NCI-H2227 treated with DMSO at 0.1 percent for 48 hours (cell line): Measurements from ENCODE around the gene TMCC2.

Experiments used
- DNase-seq: peaks from one replicate; lab custom pipeline; 2025; lab: John Stamatoyannopoulos, UW

The TMCC2 gene

GRCh38 chr1:205239078-205239477, 11.3 kb downstream of the TMCC2 start:
- DNase-seq: no peak

DNA sequence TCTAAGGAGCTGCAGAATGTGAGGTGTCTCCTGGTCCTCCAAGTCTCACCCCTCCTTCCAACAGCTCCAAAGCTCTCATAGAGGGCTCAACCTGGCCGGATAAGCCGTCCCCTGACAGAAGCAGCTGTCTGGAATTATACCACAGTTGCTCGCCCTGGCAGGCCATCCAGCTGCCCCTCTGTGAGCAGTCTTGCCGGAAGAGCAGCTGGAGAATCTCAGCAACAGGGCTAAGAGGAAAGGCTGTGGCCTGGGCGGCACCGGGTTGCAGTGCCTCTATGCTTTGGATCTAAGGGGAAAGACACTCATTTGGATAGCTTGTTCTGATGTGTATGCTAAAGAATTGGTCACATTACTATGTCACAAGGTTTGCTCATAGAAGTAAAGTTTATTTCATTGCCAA, 12.4 kb downstream of the TMCC2 start:
- DNase-seq: no peak

GRCh38 chr1:205240569-205240968, 12.8 kb downstream of the TMCC2 start:
- DNase-seq: no peak

GRCh38 chr1:205241366-205242030, 13.8 kb downstream of the TMCC2 start:
- no peak for DNase-seq

DNA sequence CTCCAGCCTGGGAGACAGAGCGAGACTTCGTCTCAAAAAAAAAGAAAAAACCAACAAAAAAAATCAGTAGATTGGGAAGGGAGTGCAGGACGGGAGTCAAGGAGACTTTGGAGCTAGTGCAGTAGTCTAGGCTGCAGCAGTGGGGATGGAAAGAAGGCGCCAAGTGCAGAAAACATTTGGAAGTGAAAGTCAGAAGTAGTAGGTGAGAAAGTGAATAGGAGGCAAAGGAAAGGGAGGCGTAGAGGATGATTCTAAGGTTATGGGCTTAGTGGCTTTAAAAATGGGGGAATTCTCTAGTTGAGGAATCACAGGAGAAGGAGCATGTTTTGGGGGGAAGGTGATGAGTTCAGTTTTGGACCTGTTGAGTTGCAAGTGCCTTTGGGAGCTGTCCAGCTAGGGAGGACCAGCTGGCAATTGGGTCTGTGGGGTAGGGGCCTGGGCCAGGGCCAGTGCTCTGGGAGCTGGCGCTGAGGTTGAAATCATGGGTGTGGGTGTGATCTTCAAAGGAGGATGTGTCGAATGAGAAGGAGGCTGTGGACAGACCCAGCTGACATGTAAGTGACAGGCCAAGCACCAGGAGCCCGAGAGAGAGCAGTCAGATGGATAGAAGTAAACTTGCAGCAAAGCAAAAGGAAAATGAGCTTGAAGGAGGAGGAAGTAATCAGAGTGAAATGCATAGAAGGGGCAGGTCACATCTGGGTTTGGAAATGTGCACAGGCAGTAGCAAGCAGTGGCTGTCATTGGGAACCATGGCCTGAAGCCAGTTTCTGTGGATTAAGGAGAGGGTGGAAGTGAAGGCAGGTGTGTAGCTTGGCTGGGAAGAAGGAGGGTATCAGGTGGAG, 15.8 kb downstream of the TMCC2 start:
- DNase-seq: no peak

GRCh38 chr1:205244384-205244783, 16.6 kb downstream of the TMCC2 start:
- DNase-seq: no peak

GRCh38 chr1:205245096-205245495, 17.4 kb downstream of the TMCC2 start:
- no peak for DNase-seq

- no peak for DNase-seq
These were observed 18.8 kb downstream of the TMCC2 start for GRCh38 chr1:205246351-205247119.

- DNase-seq: no peak
These were observed 19.6 kb downstream of the TMCC2 start for GRCh38 chr1:205247130-205247921.

DNA sequence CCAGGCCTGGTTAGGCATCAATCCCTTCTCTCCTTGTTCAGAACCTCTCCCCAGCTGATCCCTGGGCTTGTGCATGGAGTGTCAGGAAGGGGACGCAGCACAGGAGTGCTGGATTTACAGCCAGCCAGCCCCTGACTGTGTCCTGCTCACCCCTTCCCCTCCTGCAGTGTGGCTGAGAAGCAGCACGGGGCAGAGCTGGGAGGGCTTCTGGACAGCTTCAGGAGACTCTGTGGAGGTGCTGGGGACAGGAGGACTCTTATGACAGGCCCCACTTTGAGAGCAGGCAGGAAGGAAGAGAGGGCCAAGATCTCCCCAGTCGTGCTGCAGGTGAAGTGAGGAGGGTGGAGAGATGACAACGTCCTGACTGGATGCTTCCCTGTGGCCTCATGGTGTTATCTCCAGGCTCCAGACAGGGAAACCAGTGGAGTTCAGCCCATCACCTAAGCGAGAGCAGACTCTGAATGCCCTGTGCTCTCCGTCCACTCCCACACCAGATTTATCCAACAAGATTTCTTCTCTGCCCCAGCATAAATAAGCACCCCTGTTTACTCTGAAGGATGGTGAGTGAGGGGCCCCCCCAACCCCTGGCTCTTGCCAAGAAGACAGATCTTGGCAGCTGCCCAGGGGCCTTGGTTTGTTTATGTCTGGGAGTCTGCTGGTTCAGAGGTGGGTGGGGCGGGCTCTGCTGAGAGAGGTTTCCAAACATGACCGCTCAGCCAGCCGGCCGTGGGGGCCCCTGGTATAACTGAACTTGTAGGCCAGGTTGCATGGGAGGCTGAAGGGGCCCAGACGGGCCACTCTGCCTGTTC, 21.3 kb downstream of the TMCC2 start:
- no peak for DNase-seq

DNA sequence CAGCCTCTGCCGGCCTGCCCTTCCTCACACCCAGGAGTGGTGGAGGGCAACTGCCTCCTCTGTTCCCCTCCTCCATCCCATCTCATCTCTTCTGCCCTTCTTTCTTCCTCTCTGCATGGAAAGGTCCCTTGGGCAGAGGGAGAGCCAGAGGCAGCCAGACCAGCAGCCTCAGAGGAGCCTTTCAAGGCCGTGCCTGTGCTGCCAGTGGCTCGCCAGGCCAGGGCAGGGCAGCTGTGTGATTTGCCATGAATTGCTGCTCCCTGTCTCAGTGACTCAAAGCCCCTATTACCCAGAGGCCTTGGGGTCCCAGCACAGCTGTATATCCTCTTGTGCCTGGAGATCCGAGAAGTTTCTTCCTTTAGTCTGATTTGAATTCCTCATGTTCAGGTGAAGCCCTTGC, 21.9 kb downstream of the TMCC2 start:
- no peak for DNase-seq

DNA sequence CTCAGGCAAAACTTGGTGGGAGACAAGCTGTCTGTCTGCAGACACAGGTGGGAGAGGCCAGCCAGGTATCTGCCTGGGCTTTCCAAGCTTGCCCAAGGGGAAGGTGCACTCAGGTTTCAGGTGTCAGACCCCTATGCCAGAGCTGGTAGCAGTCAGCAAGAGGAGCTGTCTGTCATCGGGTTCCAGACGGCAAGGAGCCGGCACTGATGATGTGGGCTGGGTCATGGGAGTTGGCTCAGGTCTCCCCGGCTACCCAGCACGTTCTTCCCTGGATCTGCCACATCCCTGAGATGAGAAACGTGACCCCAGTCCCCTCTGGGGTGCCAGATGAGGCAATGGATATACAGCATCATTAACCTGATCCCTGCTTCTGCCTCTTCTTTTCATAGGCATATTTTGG, 23.0 kb downstream of the TMCC2 start:
- no peak for DNase-seq

GRCh38 chr1:205251576-205251975, 23.8 kb downstream of the TMCC2 start:
- DNase-seq: no peak

DNA sequence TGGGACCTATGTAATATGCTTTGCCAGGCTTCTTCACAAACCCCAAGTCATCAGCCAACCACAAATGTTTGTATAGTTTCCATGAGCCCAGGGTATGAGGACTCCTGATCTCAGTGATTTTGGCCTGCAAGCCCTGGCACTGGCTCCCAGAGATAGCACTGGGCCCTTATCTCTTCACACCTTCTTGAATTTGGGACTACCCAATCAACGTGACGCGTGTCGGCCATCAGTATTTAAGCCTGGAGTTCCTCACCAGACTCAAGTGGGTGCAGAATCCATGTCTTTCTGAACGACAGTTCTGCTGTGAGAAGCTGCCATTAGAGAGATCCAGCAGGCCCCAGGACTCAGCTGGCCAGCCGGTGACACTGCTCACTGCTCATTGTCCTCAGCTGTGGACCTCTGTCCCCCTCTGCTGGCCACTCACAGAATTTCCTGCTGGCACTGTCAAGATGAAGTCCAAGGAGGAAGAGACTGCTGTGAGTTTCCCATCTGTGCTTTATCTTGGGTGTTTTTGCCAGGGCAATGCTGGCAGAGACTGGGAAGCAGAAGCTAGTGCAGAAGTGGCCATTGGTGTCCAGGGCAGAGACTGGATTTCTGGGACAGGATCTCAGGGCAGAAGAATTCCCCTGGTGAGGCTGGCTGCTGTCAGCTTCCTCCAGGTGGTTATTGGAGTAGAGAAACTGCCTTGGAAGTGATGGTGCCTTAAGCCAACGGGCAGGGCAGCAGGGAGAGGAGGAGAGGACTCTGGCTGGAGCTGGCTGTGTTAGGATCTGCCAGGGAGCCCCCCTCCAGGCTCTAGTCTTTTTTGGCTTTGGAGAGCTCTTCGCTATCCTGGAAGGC, 28.4 kb downstream of the TMCC2 start:
- peak; percentile 83 for DNase-seq

DNA sequence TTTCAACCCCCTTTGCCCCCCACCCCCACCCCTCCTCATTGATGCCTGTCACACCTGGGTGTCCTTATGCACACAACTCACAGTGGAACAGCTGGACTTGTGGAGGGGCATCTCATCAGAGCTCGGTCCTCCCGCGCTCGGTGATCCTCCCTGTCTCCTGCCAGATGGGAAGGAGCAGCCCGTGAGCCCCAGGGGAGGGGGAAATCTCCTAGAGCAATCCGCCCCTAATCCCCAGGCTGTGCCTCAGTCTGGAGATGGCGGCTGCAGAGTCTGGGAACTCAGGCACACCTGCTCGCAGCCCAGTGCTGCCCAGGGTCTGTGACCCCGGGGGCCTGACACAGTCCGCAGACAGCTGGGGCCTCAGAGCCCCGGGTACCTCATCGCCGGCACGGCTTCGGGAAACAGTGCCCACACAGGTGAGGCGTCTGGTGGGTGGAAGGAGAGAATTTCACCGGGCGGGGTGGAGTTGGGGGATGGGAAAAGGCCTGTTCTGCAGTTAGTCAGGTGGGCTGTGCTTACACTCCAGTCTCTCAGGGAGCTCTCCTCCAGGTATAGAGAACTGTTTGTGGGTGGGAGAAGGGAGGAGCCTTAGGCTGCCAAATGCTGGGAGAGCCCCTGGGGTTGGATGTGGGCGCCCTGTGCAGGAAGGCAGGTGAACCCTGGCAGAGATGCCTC, 29.3 kb downstream of the TMCC2 start:
- DNase-seq: no peak

DNA sequence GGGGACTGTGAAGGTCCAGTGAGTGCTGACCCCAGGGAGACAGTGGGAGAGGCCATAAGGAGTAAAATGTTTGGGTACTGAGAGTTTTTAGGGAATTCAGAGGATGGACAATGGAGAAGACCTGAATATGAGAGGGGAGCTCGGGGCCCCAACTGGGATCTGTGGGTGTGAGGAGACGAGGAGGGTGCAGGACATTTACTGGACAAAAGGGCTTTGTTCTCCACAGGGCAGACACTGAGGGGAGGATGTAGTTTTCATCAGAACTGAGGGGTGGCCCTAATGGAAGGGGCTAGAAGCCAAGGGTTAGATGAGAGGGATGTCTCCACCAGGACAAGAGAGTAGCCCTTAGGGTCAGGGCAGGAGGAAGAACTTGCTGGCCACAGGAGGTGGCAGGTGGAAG, 30.0 kb downstream of the TMCC2 start:
- no peak for DNase-seq

DNA sequence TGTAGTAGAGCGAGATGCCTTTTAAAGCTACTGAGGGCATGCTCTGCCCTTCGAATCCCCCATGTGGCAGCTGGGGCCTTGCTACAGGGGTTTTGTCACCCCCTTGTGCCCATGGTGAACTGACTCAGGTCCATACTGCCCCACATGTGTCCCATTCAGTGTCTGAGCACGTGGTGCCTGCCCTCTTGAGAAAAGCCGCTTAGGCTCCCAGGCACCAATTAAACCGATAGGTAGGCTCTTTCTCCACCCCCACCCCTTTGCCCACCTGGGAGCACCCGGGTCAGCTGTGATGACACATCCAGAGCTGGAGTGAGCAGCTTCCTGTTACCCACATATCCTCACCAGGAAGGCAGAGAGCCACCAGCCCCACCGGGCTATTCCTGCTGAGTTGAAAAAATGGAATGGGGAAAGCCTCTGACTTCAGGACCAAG, 30.5 kb downstream of the TMCC2 start:
- no peak for DNase-seq

DNA sequence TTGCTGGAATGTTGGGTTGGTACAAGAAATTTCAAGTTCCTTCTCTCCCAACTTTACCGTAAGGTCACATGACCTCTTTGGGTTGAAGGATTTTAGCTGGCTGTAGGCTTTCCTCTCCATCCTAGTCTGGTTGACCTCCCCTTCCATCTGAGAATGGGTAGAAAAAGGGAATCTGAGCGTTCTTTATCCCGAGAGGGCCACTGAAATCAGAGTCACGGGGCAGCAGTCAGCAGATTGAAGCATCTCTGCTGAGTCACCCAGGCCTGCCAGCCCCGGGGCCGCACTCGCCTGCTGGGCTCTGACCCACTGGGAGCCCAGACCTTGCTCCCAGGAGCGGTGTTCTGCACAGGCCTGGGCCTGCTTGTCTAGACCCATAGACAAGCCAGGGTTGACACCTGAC, 31.0 kb downstream of the TMCC2 start:
- no peak for DNase-seq

DNA sequence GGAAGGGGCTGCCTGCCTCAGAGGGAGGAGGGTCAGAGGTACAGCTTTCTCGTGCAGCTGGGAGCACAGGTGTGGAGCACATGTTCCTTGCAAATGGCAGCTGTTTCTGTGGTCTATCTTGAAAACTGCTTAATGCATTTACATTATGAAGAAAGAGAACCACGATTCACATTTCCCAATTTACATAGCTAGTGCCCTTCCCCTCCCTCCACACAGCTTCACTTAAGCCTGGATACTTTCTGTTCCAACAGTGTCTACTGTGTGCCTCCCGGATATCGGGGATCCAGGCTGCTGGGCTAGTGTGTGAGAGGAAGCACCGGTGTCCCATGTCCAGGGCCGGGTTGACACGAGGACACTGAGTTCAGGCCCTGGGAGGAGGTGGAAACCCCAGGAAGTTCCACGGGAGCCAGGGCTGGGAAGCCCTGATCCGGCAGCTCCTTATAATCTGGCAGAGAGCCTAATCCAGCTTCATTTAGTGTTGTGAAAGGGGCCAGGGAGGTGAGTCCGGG, 31.6 kb downstream of the TMCC2 start:
- no peak for DNase-seq
